Measurements from ENCODE around the gene PRODH.
"Not testable (repeated sequence)": the region's sequence is repeated elsewhere in the genome, so short reads cannot be mapped to it uniquely, and the experiment has no call there.

DNA sequence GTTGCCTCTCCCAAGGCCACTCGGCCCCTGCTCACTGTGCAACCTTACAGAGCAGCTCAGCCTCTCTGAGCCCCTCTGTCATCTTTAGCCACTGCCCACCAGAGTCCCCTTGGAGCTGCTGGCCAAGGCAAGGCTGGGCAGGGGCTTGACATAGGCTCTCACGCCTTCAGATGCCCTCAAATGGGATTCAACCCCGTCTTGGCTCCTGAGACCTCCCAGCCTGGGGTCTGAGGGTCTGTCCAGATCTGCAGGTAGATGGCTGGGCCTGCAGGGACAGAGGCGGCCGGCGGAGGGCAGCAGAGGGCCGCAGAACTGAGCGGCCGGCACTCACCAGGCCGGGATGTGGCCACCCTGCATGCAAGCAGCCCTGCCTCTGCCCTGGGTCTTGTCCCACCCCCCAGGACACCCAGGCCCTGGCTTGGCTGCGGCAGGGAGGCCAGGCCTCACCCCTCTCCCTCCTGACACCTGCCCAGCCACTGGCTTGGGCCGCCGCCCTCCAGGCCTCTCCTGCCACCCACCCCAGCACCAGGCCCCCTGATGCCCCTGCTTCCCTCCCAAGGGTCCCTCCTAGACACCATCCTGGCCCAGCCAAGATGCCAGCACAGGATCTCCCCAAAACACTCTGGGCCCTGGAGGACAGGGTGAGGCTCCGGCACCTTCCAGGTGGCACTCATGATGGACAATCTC is 18.4 kb upstream of the PRODH start:
- not testable (repeated sequence) for TF ChIP-seq POLR2AphosphoS5 (IDR thresholded peaks at IDR 0.05; ENCODE audit: low read depth); EZH2phosphoT487 (IDR thresholded peaks at IDR 0.05; ENCODE audit: unreplicated experiment)
- TF ChIP-seq, protein P1, sequence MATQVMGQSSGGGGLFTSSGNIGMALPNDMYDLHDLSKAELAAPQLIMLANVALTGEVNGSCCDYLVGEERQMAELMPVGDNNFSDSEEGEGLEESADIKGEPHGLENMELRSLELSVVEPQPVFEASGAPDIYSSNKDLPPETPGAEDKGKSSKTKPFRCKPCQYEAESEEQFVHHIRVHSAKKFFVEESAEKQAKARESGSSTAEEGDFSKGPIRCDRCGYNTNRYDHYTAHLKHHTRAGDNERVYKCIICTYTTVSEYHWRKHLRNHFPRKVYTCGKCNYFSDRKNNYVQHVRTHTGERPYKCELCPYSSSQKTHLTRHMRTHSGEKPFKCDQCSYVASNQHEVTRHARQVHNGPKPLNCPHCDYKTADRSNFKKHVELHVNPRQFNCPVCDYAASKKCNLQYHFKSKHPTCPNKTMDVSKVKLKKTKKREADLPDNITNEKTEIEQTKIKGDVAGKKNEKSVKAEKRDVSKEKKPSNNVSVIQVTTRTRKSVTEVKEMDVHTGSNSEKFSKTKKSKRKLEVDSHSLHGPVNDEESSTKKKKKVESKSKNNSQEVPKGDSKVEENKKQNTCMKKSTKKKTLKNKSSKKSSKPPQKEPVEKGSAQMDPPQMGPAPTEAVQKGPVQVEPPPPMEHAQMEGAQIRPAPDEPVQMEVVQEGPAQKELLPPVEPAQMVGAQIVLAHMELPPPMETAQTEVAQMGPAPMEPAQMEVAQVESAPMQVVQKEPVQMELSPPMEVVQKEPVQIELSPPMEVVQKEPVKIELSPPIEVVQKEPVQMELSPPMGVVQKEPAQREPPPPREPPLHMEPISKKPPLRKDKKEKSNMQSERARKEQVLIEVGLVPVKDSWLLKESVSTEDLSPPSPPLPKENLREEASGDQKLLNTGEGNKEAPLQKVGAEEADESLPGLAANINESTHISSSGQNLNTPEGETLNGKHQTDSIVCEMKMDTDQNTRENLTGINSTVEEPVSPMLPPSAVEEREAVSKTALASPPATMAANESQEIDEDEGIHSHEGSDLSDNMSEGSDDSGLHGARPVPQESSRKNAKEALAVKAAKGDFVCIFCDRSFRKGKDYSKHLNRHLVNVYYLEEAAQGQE (IDR thresholded peaks at IDR 0.05; ENCODE audit: unreplicated experiment): not testable (repeated sequence)

Data from GM23338 (cell line).